SH-SY5Y (cell line): ENCODE measurements around the gene CCDC88B.

ENCODE experiments used
- GATA2 ChIP-seq: IDR thresholded peaks from 2 replicates; pipeline ENCODE4 v1.6.1; 2011; ENCODE audit warnings: mild to moderate bottlenecking, low read depth, low read length
- GATA3 ChIP-seq: IDR thresholded peaks from 2 replicates; pipeline ENCODE4 v1.6.1; 2011; ENCODE audit warnings: low read depth, mild to moderate bottlenecking, low read length, moderate library complexity

DNA sequence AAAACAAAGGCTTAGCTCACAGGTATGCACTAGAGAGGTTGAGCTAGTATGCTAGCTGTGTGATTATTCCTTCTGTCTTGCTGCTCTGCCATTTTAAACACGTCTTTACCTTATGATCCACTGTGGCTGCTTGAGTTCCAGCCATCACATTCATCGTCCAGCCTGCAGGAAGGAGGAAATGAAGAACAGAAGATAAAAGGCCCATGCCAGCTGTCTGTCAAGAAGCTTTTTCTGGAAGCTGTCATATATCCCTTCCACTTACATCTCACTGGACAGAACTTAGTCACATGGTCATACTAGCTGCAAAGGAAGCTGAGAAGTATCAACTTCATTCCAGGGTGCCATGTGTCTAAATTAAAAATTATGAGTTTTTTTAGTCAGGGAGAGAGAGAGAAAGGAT is 12.6 kb upstream of the CCDC88B start:
- TF ChIP-seq GATA2 (no peak), GATA3 (no peak)
